ENCODE measurements around the gene C2orf76. TPM values are rescaled to one million over a fixed set of nuclear protein-coding genes. Genes with fewer than 3 reads are reported as not detected.

C2orf76 gene
- total RNA-seq, 3 donors from 2014 or later (not counting 1 experiment from before 2014, with no cell fraction given): 14.1 to 21.9 (median 20.5) TPM

- H3K27me3 ChIP-seq (ENCODE audit: control insufficient read depth, insufficient read depth, low read length): no peaks in the 10 kb centered on the region
- H3K4me3 ChIP-seq (ENCODE audit: low read length): no peak overlapping the region
- peak overlapping the region; percentile 32 for H3K4me3 Mint-ChIP-seq
- no peak overlapping the region for H3K27ac ChIP-seq (ENCODE audit: low read length)
- WGBS (ENCODE audit: insufficient coverage): 87% methylated on average over 6 of the region's 6 CpGs
- no peaks in the 10 kb centered on the region for H3K36me3 ChIP-seq (ENCODE audit: control insufficient read depth, insufficient read depth, low read length)
- no peaks in the 10 kb centered on the region for H3K36me3 Mint-ChIP-seq
- peak overlapping the region in 1 of 2 donors; percentile 78 for H3K27ac Mint-ChIP-seq
- peaks cover 22 to 33% of the 10 kb centered on the region in 2 donors for H3K4me1 Mint-ChIP-seq
- intact Hi-C loops (cut with micrococcal nuclease): no loop called here
- H3K9me3 ChIP-seq (ENCODE audit: control insufficient read depth, insufficient read depth, low read length): no peaks in the 10 kb centered on the region
- H3K4me1 ChIP-seq (ENCODE audit: control insufficient read depth, insufficient read depth, low read length): peaks cover 3% of the 10 kb centered on the region
- no peak for TF ChIP-seq CTCF (IDR thresholded peaks at IDR 0.05)
- DNase-seq (no peak), ATAC-seq (no peak)
- no peaks in the 10 kb centered on the region for H3K27me3 Mint-ChIP-seq (ENCODE audit: low read depth in 2 of 2)
- H3K9me3 Mint-ChIP-seq: no peaks in the 10 kb centered on the region
Measured at GRCh38 chr2:119288576-119288975, 78.1 kb downstream of the C2orf76 start.

GRCh38 chr2:119286661-119287060 is 80.0 kb downstream of the C2orf76 start:
- no peak overlapping the region for H3K4me3 Mint-ChIP-seq
- no peaks in the 10 kb centered on the region for H3K27me3 Mint-ChIP-seq (ENCODE audit: low read depth in 2 of 2)
- ATAC-seq (no peak), DNase-seq (no peak)
- WGBS (ENCODE audit: insufficient coverage): 88% methylated on average over 8 of the region's 8 CpGs
- no peak for TF ChIP-seq CTCF (IDR thresholded peaks at IDR 0.05)
- H3K4me1 ChIP-seq (ENCODE audit: control insufficient read depth, insufficient read depth, low read length): peaks cover 3% of the 10 kb centered on the region
- intact Hi-C loops (cut with micrococcal nuclease): no loop called here
- H3K27ac Mint-ChIP-seq: peak overlapping the region in 1 of 2 donors; percentile 11
- H3K27ac ChIP-seq (ENCODE audit: low read length): no peak overlapping the region
- no peak overlapping the region for H3K4me3 ChIP-seq (ENCODE audit: low read length)
- no peaks in the 10 kb centered on the region for H3K36me3 ChIP-seq (ENCODE audit: control insufficient read depth, insufficient read depth, low read length)
- peaks cover 16 to 26% of the 10 kb centered on the region in 2 donors for H3K4me1 Mint-ChIP-seq
- no peaks in the 10 kb centered on the region for H3K36me3 Mint-ChIP-seq
- H3K9me3 Mint-ChIP-seq: no peaks in the 10 kb centered on the region
- no peaks in the 10 kb centered on the region for H3K27me3 ChIP-seq (ENCODE audit: control insufficient read depth, insufficient read depth, low read length)
- H3K9me3 ChIP-seq (ENCODE audit: control insufficient read depth, insufficient read depth, low read length): no peaks in the 10 kb centered on the region

- peak in 2 of 3 donors; percentile 28 to 43 for ATAC-seq
- intact Hi-C loops (cut with micrococcal nuclease): no loop called here
- H3K4me3 Mint-ChIP-seq: no peak overlapping the region
- no peaks in the 10 kb centered on the region for H3K27me3 Mint-ChIP-seq (ENCODE audit: low read depth in 2 of 2)
- peaks cover 0 to 8% of the 10 kb centered on the region in 2 donors for H3K4me1 Mint-ChIP-seq
- H3K36me3 Mint-ChIP-seq: no peaks in the 10 kb centered on the region
- WGBS (ENCODE audit: insufficient coverage): 84% methylated on average over 10 of the region's 10 CpGs
- Histone ChIP-seq H3K4me3 (ENCODE audit: low read length) (no peak overlapping the region), H3K4me1 (ENCODE audit: control insufficient read depth, insufficient read depth, low read length) (no peaks in the 10 kb centered on the region), H3K36me3 (ENCODE audit: control insufficient read depth, insufficient read depth, low read length) (no peaks in the 10 kb centered on the region), H3K27ac (ENCODE audit: low read length) (no peak overlapping the region), H3K27me3 (ENCODE audit: control insufficient read depth, insufficient read depth, low read length) (no peaks in the 10 kb centered on the region), H3K9me3 (ENCODE audit: control insufficient read depth, insufficient read depth, low read length) (no peaks in the 10 kb centered on the region)
- H3K27ac Mint-ChIP-seq: no peak overlapping the region
- TF ChIP-seq CTCF (IDR thresholded peaks at IDR 0.05): no peak
- H3K9me3 Mint-ChIP-seq: no peaks in the 10 kb centered on the region
- DNase-seq: no peak
Measured at GRCh38 chr2:119283873-119284331, 82.7 kb downstream of the C2orf76 start.

GRCh38 chr2:119282996-119283511 is 83.6 kb downstream of the C2orf76 start:
- TF ChIP-seq CTCF (IDR thresholded peaks at IDR 0.05): no peak
- no peak overlapping the region for H3K27ac ChIP-seq (ENCODE audit: low read length)
- WGBS (ENCODE audit: insufficient coverage): 92% methylated on average over 4 of the region's 4 CpGs
- no peaks in the 10 kb centered on the region for H3K4me1 Mint-ChIP-seq
- H3K4me3 Mint-ChIP-seq: no peak overlapping the region
- intact Hi-C loops (cut with micrococcal nuclease): no loop called here
- no peaks in the 10 kb centered on the region for H3K4me1 ChIP-seq (ENCODE audit: control insufficient read depth, insufficient read depth, low read length)
- ATAC-seq (no peak), DNase-seq (no peak)
- H3K36me3 ChIP-seq (ENCODE audit: control insufficient read depth, insufficient read depth, low read length): no peaks in the 10 kb centered on the region
- H3K27ac Mint-ChIP-seq: no peak overlapping the region
- no peaks in the 10 kb centered on the region for H3K36me3 Mint-ChIP-seq
- H3K27me3 ChIP-seq (ENCODE audit: control insufficient read depth, insufficient read depth, low read length): no peaks in the 10 kb centered on the region
- no peaks in the 10 kb centered on the region for H3K9me3 Mint-ChIP-seq
- H3K27me3 Mint-ChIP-seq (ENCODE audit: low read depth in 2 of 2): no peaks in the 10 kb centered on the region
- no peak overlapping the region for H3K4me3 ChIP-seq (ENCODE audit: low read length)
- H3K9me3 ChIP-seq (ENCODE audit: control insufficient read depth, insufficient read depth, low read length): no peaks in the 10 kb centered on the region
